HepG2 (cell line): ENCODE measurements around the gene CBY1. TPM values are rescaled to one million over a fixed set of nuclear protein-coding genes. Genes with fewer than 3 reads are reported as not detected.

Source experiments
- CREB1 ChIP-seq, 2 experiments: fragments of 450-650 bp in 1 of 2; IDR thresholded peaks; 2 replicates each; pipeline ENCODE4 v1.6.1; 2016 to 2017; ENCODE audit warnings: control low read depth in 1 of 2, mild to moderate bottlenecking in 1 of 2, missing compliant biosample characterization in 1 of 2, missing genetic modification characterization in 1 of 2
- FLYWCH1 ChIP-seq: sonication (generic); formaldehyde crosslinking; IDR thresholded peaks from 2 replicates; pipeline ENCODE4 v1.8.1; 2023; ENCODE audit warnings: mild to moderate bottlenecking, missing genetic modification reagents
- FOXA3 ChIP-seq: IDR thresholded peaks from 2 replicates; pipeline ENCODE4 v1.6.1; 2016; ENCODE audit warnings: missing genetic modification reagents, missing compliant biosample characterization
- HNRNPLL ChIP-seq: fragments of 200-400 bp; formaldehyde crosslinking; IDR thresholded peaks from 2 replicates; pipeline ENCODE4 v1.6.1; 2017; ENCODE audit warnings: mild to moderate bottlenecking, low read depth, low read length; ENCODE audit not compliant: poor library complexity, severe bottlenecking
- MLXIP ChIP-seq: sonication (generic); formaldehyde crosslinking; IDR thresholded peaks from 2 replicates; pipeline ENCODE4 v1.9.0; 2021; ENCODE audit warnings: missing genetic modification reagents, borderline replicate concordance
- PHF20 ChIP-seq: sonication (generic); formaldehyde crosslinking; IDR thresholded peaks from 2 replicates; pipeline ENCODE4 v1.5.0; 2020; ENCODE audit warnings: mild to moderate bottlenecking, missing genetic modification reagents
- RCOR2 ChIP-seq: IDR thresholded peaks from 2 replicates; pipeline ENCODE4 v1.6.1; 2016; ENCODE audit warnings: missing biosample characterization, missing genetic modification reagents
- ZBTB7B ChIP-seq: sonication (generic); formaldehyde crosslinking; IDR thresholded peaks from 2 replicates; pipeline ENCODE4 v1.4.0; 2020; ENCODE audit warnings: missing genetic modification reagents
- ZNF503 ChIP-seq: sonication (generic); formaldehyde crosslinking; IDR thresholded peaks from 2 replicates; pipeline ENCODE4 v1.4.0; 2020; ENCODE audit warnings: missing genetic modification reagents
- ZNF614 ChIP-seq: IDR thresholded peaks from 2 replicates; pipeline ENCODE4 v1.6.1; 2018; ENCODE audit warnings: missing biosample characterization, missing genetic modification reagents, inconsistent platforms, borderline replicate concordance
- polyA plus RNA-seq, 8 experiments: library from polyadenylated mRNA; depleted of rRNA in 3 of 8; stranded (reverse) in 7 of 8; unstranded in 1 of 8; fragments of >200 nt; fragmentation: Illumina TruSeq in 4 of 8; extraction: Trizol in 4 of 8; gene quantifications; 2 replicates each; pipeline versions ENCODE4 v1.2.1 to v1.2.3, GENCODE V29; 2011 to 2016; ENCODE audit warnings: low read depth in 4 of 8, missing spikeins in 1 of 8, mixed read lengths in 1 of 8; ENCODE audit not compliant: insufficient read depth in 1 of 8
- total RNA-seq, 5 experiments: library from RNA; depleted of rRNA; stranded (reverse); fragments of >200 nt; fragmentation: Illumina TruSeq; extraction: Trizol; gene quantifications; 2 replicates each; pipeline ENCODE4 v1.2.3, GENCODE V29; 2016; ENCODE audit warnings: low read depth in 1 of 5
- TF ChIP-seq, protein P1 (sequence below): sonication (generic); formaldehyde crosslinking; IDR thresholded peaks from 2 replicates; pipeline ENCODE4 v1.5.1; 2020; ENCODE audit warnings: mild to moderate bottlenecking, missing genetic modification reagents, moderate library complexity
- TF ChIP-seq, protein P2 (sequence below): sonication (generic); formaldehyde crosslinking; IDR thresholded peaks from 2 replicates; pipeline ENCODE4 v1.4.0; 2020; ENCODE audit warnings: missing genetic modification reagents
- TF ChIP-seq, protein P3 (sequence below): sonication (generic); formaldehyde crosslinking; IDR thresholded peaks from 2 replicates; pipeline ENCODE4 v1.4.0; 2020; ENCODE audit warnings: missing genetic modification reagents, borderline replicate concordance

Gene CBY1
- total and polyA plus RNA-seq, 2 of the 13 experiments (the other 11 are each of a cell fraction or from before 2014, with no cell fraction given): 19.7 to 20.3 TPM

DNA sequence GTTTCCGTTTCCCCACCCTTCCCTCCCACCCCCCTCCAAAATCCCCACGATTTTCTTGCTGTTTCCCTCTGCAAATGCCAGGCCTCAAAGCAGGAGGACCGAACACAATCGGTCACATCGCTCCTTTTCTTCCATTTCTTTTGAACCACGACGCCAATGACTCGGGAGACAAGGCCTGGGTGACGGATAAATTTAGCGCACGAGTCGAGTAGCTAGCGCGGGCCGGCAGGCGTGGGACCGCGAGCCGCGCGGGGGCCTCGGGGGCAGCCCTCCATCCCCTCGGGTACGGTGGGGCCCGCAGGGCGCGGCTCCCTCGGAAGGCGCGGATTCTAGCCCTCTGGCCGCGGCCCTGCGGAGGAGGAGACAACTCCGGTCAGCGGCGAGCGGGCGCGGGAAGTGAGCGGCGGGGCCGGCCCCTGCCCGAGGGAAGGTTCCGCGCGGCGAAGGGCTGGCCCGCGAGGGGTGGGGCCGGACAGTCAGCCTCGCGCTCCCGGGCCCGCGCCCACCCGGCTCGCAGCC is 43.9 kb downstream of the CBY1 start (continued):
- TF ChIP-seq, protein P1, sequence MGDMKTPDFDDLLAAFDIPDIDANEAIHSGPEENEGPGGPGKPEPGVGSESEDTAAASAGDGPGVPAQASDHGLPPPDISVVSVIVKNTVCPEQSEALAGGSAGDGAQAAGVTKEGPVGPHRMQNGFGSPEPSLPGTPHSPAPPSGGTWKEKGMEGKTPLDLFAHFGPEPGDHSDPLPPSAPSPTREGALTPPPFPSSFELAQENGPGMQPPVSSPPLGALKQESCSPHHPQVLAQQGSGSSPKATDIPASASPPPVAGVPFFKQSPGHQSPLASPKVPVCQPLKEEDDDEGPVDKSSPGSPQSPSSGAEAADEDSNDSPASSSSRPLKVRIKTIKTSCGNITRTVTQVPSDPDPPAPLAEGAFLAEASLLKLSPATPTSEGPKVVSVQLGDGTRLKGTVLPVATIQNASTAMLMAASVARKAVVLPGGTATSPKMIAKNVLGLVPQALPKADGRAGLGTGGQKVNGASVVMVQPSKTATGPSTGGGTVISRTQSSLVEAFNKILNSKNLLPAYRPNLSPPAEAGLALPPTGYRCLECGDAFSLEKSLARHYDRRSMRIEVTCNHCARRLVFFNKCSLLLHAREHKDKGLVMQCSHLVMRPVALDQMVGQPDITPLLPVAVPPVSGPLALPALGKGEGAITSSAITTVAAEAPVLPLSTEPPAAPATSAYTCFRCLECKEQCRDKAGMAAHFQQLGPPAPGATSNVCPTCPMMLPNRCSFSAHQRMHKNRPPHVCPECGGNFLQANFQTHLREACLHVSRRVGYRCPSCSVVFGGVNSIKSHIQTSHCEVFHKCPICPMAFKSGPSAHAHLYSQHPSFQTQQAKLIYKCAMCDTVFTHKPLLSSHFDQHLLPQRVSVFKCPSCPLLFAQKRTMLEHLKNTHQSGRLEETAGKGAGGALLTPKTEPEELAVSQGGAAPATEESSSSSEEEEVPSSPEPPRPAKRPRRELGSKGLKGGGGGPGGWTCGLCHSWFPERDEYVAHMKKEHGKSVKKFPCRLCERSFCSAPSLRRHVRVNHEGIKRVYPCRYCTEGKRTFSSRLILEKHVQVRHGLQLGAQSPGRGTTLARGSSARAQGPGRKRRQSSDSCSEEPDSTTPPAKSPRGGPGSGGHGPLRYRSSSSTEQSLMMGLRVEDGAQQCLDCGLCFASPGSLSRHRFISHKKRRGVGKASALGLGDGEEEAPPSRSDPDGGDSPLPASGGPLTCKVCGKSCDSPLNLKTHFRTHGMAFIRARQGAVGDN (CRISPR knock-in tag): no peak
- no peak for TF ChIP-seq ZBTB7B (CRISPR knock-in tag)
- no peak for TF ChIP-seq RCOR2 (CRISPR knock-in tag)
- TF ChIP-seq, protein P2, sequence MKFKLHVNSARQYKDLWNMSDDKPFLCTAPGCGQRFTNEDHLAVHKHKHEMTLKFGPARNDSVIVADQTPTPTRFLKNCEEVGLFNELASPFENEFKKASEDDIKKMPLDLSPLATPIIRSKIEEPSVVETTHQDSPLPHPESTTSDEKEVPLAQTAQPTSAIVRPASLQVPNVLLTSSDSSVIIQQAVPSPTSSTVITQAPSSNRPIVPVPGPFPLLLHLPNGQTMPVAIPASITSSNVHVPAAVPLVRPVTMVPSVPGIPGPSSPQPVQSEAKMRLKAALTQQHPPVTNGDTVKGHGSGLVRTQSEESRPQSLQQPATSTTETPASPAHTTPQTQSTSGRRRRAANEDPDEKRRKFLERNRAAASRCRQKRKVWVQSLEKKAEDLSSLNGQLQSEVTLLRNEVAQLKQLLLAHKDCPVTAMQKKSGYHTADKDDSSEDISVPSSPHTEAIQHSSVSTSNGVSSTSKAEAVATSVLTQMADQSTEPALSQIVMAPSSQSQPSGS (CRISPR knock-in tag): no peak
- peak; percentile 11 for TF ChIP-seq HNRNPLL
- no peak for TF ChIP-seq ZNF503 (CRISPR knock-in tag)
- no peak for TF ChIP-seq CREB1 (IDR thresholded peaks at IDR 0.05)
- TF ChIP-seq CREB1 (CRISPR knock-in tag; IDR thresholded peaks at IDR 0.05): no peak
- peak; percentile 20; the same call in 1 of the 2 replicates for TF ChIP-seq FLYWCH1
- TF ChIP-seq MLXIP (CRISPR knock-in tag): no peak
- 0 out of 2 replicates have a peak, but pooled peaks have one; percentile 7 for TF ChIP-seq PHF20
- TF ChIP-seq FOXA3: no peak
- TF ChIP-seq ZNF614 (CRISPR knock-in tag): no peak
- TF ChIP-seq, protein P3, sequence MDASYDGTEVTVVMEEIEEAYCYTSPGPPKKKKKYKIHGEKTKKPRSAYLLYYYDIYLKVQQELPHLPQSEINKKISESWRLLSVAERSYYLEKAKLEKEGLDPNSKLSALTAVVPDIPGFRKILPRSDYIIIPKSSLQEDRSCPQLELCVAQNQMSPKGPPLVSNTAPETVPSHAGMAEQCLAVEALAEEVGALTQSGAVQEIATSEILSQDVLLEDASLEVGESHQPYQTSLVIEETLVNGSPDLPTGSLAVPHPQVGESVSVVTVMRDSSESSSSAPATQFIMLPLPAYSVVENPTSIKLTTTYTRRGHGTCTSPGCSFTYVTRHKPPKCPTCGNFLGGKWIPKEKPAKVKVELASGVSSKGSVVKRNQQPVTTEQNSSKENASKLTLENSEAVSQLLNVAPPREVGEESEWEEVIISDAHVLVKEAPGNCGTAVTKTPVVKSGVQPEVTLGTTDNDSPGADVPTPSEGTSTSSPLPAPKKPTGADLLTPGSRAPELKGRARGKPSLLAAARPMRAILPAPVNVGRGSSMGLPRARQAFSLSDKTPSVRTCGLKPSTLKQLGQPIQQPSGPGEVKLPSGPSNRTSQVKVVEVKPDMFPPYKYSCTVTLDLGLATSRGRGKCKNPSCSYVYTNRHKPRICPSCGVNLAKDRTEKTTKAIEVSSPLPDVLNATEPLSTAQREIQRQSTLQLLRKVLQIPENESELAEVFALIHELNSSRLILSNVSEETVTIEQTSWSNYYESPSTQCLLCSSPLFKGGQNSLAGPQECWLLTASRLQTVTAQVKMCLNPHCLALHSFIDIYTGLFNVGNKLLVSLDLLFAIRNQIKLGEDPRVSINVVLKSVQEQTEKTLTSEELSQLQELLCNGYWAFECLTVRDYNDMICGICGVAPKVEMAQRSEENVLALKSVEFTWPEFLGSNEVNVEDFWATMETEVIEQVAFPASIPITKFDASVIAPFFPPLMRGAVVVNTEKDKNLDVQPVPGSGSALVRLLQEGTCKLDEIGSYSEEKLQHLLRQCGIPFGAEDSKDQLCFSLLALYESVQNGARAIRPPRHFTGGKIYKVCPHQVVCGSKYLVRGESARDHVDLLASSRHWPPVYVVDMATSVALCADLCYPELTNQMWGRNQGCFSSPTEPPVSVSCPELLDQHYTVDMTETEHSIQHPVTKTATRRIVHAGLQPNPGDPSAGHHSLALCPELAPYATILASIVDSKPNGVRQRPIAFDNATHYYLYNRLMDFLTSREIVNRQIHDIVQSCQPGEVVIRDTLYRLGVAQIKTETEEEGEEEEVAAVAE (CRISPR knock-in tag): no peak
